GM12872 (cell line): Measurements from ENCODE around the gene SERGEF.

Experiments used
- TF ChIP-seq, protein P1 (sequence below): IDR thresholded peaks from 3 replicates; pipeline ENCODE4 v1.5.1; 2011; ENCODE audit warnings: low read depth, mild to moderate bottlenecking, low read length, moderate library complexity; ENCODE audit not compliant: insufficient read depth

The SERGEF gene

DNA sequence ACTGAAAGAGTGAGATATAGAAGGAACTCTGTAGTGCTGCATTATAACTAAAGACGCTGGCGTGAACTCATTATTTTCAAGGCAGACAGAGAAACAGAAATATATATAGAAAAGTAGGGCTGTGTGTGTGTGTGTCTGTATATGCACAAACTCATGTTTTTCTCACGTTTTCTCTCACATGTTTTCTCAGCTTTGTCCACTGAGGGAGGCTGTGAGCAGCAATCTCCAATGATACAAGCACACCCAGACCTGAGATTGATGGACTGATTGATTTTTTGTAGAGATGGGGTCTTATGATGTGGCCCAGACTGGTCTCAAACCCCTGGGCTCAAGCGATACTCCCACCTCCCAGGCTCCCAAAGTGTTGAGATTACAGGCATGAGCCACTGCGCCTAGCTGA, 122.5 kb downstream of the SERGEF start:
- TF ChIP-seq, protein P1, sequence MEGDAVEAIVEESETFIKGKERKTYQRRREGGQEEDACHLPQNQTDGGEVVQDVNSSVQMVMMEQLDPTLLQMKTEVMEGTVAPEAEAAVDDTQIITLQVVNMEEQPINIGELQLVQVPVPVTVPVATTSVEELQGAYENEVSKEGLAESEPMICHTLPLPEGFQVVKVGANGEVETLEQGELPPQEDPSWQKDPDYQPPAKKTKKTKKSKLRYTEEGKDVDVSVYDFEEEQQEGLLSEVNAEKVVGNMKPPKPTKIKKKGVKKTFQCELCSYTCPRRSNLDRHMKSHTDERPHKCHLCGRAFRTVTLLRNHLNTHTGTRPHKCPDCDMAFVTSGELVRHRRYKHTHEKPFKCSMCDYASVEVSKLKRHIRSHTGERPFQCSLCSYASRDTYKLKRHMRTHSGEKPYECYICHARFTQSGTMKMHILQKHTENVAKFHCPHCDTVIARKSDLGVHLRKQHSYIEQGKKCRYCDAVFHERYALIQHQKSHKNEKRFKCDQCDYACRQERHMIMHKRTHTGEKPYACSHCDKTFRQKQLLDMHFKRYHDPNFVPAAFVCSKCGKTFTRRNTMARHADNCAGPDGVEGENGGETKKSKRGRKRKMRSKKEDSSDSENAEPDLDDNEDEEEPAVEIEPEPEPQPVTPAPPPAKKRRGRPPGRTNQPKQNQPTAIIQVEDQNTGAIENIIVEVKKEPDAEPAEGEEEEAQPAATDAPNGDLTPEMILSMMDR, result peak; percentile 20; the same call in 1 of the 3 replicates

DNA sequence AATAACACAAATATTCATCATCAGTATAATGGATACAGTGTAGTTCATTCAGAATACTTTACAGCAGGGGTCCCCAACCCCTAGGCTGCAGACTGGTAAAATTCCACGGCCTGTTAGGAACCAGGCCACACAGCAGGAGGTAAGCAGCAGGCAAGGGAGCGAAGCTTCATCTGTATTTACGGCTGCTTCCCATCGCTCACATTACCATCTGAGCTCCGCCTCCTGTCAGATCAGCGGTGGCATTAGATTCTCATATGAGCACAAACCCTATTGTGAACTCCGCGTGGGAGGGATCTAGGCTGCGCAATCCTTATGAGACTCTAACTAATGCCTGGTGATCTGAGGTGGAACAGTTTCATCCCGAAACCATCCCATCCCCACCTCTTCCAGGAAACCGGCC, 125.1 kb downstream of the SERGEF start:
- TF ChIP-seq, protein P1, result no peak

DNA sequence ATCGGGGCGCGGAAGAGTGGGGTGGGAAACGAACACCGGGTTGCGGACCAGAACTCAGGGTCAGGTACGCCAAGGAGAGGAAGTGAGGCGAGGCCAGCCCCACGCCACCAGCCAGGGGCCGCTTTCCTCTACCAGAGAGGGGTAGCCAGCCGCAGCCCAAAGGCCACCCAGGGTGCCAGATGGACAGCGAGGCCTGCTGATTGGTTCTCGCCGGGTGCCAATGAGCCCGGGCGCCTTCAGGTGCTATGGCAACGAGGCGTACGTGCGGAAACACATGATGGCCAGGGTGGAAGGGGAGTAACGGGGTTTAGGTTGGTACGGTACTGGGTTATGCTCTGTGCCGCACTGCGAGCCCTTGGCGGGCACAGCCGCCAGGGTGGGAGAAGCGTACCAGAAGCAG, 128.9 kb downstream of the SERGEF start:
- TF ChIP-seq, protein P1, result no peak

DNA sequence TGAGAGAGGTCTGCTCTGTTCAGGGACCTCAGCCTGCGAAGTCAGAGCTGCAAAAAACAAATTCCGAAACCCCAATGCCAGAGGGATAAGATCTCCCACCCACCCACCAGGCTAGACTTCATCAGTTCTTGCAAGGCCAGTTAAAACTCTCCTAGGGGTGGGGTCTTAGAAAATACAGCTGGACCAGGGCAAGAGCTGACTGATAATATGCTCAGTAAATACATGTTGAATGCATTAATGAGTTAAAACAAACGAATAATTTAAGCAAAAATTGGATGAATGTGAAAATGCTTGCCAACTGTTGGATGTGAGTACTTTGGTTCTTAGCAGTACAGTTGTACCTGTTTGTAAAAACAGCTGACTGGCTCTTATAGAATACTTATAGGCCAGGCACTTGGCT, 129.8 kb downstream of the SERGEF start:
- TF ChIP-seq, protein P1, result no peak

DNA sequence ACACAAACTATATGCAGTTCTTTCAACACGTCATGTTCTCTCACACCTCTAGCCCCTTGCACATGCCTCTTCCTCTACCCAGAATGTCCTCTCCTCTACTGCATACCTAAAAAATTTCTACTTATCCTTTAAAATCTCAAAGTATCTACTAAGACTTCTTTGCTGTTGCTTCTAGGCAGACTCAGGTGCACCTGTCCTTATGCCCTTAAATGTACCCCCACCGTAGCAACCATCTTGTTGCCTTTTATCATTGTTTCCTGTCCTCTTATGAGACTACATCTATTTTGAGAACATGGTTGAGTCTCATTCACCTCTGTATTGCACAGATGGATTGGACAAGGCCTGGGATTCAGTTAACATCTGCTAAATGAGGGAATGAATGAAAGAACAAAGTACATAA, 134.1 kb downstream of the SERGEF start:
- TF ChIP-seq, protein P1, result no peak

DNA sequence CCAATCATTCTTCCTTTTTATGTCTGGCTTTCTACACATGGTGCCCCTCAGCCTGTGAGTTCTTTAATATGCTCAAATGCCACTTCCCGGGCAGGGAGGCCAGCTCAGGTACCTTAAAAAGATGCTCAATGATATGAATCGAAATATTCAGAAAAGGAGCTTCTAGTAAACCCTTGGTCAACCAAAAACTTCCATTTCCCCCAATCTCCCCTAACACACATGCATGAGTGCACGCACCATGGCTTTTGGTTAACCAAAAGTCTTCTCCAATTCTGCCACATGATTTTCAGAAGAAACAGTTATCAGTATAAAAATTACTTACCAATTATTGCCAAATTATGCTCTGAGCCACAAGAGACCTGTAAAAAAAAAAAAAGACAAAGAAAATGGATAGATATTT, 135.0 kb downstream of the SERGEF start:
- TF ChIP-seq, protein P1, result no peak

DNA sequence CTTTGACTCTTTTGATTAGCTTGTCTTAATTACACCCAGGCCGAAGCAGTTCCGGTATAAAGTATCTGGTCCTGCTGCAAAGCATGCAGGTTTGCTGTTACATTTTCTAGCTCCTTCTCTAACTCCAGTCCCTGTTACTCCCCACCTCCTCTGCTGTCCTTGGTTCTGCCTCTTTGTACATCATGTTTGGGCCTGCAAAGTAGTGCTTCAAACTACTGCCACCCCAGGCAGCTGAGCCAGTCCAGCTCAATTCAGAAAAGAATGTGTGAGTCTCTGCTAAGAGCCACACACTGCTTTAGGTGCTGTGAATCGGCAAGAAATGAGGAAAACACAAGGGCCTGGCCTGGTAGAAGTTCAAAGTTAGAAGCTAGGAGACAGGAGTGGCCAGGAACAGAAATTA, 136.0 kb downstream of the SERGEF start:
- TF ChIP-seq, protein P1, result no peak

DNA sequence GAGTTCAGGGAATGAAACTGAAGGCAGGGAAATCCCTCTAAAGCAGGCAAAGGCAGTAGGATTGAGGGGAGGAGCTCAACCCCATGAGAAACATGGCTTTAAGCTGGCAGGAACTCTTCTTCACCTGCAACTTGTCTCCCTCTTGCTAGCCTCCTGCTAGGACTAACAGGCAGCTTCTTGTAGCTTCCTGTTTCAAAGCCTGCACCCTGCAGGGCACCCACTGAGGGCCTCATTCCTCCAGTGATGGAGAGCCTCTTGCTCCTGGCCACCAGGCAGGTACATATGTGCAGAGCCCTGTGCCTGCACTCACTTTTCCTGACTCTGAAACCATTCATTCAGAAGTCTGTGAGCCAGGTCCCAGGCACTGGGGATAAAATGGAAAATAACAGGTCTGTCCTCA, 137.0 kb downstream of the SERGEF start:
- TF ChIP-seq, protein P1, result no peak
